Stimulated activated CD4-positive, alpha-beta T cell treated with anti-CD3 and anti-CD28 coated beads, Interleukin-2, amount 100 ng/mL, for 4 hours (primary cell): Measurements from ENCODE around the gene CROCC2.

ENCODE experiments used
- DNase-seq: peaks from one replicate; pipeline ENCODE4 v3.0.0-alpha.2; 2020; ENCODE audit warnings: low read depth

Gene CROCC2

DNA sequence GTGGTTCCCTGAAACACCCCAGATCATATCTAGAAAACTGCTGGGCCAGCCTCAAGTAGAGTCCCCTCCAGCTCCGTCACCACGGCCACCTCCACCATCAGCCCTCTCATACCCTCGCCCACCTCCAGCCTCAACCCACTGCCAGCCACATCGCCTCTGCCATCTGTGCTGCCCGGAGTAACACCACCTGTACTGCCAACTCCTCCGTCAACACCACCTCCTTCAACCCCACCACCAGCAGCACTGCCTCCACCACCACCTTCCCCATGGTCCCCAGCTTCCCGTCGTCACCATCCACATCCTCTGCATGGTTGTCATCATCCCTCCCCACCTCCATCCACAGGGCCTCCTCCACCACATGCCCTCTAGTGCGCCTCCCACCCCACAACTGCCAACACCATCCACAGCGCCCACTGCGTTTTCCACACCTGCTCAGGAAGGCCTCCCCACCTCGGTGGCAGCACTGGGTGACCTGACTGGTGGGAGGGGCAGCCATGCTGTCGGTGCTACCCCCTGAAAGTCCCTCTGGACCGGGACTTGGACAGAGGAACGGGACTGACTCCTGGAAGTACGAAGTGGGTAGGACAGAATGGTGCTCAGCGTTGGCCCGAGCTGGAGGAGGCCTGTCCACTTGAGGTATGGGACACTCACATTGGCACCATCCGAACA lies 93.9 kb downstream of the CROCC2 start:
- DNase-seq, result no peak

DNA sequence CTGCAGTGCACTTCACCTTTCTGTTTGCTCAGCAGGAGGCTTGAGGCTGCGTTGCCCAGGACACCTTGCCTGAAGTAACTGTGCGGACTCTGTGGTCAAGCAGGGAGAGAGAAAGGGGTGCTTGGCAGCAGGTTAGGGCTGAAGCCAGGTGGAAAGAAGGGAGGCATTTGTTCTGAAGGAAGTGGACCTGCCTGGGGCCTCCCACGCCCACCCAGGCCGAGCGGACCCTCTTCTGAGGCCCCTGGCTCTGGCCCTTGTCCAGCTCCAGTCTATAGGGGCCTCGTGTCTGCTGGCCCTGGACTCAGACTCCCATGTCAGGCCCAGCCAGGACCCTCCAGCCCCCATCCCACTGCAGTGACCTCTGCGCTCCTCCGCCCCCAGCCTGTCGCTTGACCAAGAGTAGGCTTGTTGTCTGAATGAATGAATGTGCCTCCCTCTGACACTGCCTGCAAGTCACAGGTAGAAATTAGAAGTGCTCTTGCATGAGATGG lies 94.7 kb downstream of the CROCC2 start:
- no peak for DNase-seq

DNA sequence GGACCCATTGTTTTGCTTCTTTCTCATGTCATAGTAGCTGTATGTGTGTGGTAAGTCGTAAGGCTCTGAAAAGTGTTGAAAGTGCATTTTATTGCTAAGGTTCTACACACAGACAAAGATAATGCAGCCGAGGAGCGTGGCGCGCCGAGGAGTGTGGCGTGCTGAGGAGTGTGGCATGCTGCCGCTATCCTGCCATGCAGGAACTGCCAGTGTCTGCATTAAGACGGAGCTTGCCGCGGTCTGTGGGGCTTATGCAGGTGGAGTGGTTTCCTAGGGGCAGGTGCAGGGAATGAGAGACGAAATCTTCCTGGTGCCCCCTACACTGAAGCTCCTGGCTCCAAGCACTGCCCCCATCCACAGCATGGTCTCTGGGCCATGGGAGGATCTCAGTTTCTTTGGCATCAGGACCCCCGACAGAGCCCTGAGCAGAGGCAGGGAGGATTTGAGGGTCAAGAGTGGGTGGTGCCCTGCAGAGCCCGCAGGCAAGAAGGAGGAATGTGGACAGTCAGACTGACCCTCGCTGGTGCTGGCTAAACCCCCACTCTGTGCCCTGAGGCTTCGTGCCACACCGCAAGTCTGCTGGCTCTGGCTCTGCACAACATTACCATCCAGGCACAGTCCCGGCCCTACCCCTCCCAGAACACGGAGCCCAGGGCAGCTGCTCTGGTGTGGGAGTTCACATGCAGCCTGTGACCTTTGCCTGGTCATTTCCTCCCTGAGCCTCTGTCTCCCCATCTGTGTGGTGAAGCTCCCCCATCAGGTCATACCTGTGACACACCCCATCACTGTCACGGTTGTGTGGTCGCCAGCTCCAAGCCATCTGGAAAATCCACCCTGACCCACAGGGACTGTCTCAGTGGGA lies 95.5 kb downstream of the CROCC2 start:
- no peak for DNase-seq

DNA sequence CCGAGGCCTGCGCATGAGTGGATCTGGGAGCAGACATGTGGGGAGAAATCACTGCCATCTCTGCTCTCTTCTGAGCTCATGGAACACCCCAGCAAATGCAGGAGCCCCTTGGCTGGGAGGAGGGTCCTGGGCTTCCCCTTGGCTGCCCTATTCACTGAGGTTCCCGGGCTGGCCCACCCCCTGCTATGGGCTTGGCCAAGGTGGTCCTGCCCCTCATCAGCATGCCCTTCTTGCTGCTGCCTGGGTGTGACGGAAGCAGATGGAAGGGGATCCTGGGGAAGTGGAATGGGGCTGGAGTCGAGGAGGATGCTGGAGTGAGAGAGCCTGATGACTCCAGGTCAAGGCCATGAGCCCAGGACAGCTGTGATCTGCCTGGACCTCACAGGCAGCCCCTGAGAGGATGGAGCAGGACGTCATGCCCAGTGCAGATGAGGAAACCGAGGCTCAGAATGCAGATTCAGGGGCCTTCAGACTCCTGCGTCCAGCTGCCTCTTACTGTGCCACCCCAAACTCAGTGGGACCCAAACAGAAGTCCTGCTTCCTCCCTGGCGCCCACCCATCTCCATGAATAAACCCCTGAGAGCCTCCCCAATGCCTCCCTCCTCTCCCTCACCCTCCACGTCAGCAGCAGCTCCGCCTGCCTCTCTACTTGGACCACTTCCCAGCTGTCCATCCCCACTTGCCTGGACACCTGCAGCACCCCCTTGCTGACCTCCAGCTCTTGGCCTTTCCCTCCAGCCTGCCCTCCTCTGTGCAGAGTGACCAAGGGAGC lies 96.3 kb downstream of the CROCC2 start:
- no peak for DNase-seq

DNA sequence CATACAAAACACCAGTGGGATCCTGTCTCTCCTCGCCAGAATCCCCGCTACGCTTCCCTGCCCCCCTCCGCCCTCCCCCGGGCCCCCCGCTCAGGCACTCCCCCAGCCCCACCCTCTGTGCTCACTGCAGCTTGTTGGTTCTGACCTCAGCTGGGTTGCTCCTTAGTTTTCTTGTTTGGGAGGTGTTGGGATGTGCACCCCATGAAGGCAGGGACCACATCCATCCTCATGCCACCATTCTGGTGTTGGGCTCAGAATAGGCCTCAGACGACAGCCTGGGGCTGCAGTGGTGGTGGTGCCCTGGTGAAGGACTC lies 96.9 kb downstream of the CROCC2 start:
- DNase-seq, result no peak

DNA sequence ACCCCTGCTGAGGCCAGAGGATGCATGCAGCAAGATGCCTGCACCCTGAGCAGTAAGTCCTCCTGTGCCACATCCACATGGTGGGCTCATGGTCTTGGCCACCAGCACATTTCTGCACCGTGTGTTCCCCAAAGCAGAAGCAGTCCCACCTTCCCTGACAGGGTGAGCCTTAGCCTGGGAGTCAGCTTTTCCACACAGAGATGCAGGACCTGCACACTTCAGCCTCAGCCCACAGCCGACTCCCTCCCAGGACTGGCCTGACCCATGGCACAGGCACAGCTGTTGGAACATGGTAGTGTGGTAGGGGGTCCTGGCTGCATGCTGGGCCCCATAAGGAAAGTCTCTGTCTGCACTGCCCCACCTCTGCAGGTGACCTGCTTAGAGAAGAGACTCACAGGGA lies 97.2 kb downstream of the CROCC2 start:
- no peak for DNase-seq

DNA sequence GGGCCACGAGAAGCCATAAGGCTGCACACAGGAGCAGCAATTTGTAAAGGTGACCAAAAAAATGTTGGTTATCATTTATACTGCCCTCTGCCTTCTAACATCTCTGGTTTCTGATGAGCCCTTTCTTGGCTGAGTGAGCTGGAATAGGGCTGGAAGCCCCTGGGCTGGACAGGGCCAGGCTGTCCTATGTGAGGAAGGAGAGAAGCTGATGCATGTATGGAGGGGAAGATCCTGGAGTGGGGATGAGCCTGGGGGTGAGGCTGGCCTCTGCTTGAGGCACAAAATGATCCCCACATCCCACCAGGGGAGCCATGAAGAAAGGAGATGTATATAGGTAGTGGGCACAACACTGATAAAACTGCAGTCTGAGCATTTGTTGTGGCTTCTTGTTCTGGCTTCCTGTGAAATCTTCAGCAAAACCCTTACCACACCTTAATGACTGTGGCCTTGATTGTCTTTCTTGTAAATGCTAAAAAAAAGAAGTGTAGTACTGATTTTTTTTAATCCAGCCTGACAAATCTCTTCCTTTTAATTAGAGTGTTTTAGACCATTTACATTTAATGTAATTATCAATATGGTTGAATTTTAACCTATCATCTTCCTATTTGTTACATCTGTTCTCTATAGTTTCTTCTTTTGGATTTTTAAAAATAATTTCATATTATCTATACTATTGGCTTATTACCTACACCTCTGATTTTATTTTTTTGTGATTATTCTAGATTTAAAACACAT lies 97.9 kb downstream of the CROCC2 start:
- DNase-seq, result no peak

DNA sequence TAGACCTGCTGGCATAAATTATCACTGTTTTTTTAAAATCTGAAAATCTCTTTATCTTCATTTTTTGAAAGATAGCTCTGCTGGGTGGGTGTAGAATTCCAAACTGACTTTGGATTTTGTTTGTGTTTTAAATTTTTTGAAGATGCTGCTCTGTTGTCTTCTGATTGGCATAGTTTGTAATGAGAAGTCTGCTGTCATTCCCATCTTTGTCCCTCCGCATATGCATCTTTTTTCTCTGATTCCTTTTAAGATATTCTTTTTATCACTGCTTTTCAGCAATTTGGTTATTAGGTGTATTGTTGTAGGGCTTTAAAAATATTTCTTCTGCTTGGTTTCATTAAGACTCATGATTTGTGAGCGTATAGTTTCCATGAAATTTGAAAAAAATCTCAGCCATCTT lies 99.4 kb downstream of the CROCC2 start:
- DNase-seq, result no peak

DNA sequence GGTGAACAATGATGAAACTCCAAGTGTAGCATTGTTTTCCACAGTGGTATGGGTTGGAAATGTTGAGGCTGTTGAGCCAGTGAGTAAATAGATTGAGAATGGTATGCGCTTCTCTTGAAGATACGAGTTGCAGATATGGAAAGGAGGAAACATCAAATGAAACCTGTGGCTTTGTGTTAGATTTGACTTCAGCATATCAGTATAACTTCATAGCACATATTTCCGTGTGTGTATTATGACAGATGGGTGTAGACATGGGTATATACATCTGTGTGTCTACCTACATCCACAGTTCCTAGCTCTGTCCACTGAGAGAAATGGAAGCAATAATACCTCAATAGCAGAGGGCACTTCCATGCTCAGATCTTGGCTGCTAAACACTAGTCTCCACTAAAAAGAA lies 100.3 kb downstream of the CROCC2 start:
- no peak for DNase-seq

DNA sequence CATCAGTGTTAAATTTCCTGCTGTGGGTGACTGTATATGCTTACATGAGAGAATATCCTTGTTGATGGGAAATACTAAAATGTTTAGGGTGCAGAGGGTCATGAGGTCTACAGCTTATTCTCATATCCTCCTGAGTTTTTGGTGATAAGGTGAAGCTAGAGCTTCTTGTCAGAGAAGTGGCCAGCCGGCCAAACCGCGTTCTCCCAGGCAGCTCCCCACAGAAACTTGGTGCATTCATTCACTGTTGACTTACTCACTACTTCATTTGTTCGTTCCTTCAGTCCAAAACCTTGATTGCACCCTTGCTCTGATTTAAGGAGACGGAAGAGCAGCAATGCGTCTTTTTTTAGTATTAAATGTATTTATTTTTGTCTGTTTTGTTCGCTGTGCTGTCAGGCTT lies 101.0 kb downstream of the CROCC2 start:
- no peak for DNase-seq

DNA sequence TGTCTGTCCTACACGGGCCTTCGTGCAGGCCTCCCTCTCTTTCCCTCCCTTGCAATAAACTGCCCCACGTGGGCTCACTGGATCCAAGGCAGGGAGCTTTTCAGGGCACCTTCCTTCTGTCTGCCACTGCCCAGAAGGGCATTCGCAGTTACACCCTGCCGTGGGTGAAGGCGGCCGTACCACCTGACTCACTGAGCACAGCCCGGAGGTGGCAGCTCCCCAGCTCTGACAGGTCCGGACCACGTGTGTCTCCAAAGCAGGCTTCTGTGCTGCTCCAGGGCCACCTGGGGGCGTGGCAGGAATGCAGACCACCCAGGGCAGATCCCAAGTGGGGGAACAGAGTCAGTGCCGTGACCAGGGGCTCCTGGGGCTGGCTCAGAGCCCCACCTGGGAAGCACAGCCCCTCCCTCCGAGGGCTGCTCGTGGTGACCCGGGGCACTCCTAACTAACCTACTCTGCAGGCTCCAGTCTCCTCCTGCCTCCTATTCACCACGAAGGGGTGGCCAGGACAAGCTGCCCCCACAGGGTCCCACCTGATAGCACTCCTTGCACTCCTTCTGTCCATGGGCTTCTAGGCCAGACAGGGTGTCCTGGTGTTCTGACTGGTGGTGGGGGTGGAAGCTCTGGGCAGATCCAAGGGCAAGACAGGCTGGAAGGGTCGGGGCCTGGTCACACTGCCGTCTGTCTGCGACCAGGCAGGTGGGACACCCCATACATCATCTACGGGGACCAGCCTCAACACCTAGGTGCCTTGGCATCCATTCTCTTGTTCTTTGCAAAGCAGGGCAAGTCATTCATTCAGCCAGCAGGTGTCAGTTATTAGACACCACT lies 102.0 kb downstream of the CROCC2 start:
- no peak for DNase-seq

DNA sequence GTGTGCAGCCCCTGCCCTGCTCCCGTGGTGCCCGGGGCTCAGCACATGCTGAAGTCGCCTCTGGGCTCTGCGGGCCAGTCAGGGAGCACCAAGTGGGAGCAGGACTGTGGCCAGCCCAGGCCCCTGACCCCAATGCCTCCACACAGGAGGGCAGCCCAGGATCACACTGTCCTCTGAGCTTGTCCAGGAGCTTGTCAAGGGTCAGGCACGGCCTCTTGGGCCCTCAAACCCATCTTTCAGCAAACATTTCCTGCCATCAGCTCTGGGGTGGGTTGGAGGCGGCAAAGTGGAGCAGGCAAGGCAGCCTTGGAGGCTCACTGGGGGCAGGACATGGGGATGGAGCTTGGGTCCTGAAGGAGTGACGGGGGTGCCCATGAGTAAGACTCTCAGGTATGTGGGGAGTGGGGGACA lies 102.6 kb downstream of the CROCC2 start:
- DNase-seq, result no peak

DNA sequence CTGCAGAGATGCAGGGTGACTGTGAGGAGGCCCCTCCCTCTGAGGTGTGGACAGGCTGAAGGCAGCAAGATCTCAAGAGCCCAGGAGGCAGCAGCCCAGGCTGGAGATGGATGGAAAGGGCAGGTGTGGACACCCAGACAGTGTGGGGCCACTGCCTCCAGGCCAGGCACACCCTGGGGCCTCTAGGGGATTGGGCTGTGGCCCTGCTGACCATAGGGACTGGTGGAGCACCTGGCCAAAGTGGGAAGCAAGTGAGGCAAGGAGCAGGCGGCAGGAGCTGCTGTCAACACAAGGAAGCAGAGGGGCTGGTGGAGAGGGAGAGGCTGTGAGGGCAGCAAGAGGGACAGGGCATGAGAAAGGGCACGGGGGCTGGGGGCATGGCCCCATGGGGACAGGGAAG lies 103.1 kb downstream of the CROCC2 start:
- no peak for DNase-seq

DNA sequence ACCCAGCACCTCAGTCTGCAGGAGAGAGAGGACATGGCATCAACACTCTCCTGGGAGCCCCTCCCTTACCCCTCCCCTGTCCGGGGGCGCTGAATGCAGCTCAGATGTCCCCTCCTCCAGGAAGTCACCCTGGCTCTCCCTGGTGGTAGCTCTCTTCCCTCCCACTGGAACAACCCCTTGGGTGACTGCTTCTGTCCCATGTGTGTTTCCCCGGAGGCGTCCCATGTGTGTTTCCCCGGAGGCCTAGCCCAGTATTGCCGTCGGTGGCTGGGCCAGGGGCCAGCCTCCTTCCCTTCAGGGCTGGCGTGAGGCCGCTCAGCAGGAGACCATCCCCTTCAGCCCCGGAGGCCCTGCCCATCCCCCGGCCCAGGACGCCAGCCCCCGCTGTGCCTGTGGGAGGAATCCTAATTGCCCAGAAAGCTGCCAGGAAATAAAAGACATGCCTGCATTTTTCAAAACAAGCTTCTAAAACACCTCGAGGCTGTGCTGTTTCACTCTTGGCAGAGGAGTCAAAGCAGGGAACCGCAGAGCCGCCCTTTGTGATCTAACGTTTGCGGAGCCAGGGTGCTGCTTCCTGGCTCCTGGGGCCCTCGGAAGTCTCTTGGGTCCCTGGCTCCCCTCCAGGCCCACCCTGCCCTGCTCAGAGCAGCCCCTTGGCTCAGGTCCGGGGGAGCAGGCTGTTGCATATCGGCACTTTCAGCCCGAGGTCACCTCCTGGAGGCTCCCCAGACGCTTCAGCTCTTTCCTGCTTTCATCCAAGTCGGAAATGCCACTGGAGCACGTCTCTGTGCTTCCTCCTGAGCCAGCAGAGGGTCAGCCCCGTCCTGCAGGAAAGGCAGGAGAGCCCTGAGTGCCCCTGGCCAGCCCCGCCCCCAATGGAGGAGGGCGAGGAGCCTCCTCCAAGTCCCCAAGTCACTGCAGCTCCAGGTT lies 103.7 kb downstream of the CROCC2 start:
- DNase-seq, result no peak

DNA sequence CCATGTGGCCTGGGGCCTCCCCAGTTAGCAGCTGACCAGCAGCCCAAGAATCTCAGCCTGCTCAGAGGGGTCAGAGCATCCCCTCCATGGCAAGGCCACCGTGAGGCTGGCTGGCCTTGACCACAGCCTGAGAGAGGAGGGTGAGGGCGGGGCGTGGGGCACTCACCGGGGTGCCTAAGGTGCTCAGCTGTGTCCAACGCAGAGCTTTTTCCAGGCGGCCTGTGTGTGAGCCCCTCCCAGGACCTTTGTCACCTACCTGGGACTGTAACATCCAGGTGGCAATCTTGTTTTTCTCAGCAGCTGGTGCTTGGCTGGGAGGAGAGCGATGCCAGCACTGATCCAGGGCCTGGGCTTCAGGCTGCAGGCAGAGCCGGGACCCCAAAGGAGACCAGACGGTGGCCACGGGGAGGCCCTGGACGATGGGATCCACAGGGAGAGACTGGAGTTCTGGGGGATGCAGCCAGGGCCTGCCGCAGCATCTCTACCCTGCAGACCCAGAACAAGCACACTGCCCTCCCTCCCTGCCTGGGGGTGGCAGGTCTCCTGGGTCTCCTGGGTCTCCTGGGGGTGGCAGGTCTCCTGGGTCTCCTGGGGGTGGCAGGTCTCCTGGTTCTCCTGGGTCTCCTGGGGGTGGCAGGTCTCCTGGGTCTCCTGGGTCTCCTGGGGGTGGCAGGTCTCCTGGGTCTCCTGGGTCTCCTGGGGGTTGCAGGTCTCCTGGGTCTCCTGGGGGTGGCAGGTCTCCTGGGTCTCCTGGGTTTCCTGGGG lies 104.6 kb downstream of the CROCC2 start:
- DNase-seq, result no peak

DNA sequence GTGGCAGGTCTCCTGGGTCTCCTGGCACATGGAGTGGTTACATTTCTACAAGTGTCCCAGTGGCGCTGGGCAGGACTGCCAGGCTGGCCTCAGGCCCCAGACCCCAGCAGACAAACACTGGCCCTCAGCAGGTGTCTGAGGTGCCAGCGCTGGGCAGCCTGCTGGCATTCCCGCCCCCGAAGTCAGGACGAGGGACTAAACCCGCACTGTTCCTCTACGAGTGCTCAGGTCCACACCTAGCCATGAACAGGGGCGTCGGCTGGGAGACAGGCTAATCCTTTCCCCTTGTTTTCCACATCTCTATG lies 105.1 kb downstream of the CROCC2 start:
- DNase-seq, result no peak

DNA sequence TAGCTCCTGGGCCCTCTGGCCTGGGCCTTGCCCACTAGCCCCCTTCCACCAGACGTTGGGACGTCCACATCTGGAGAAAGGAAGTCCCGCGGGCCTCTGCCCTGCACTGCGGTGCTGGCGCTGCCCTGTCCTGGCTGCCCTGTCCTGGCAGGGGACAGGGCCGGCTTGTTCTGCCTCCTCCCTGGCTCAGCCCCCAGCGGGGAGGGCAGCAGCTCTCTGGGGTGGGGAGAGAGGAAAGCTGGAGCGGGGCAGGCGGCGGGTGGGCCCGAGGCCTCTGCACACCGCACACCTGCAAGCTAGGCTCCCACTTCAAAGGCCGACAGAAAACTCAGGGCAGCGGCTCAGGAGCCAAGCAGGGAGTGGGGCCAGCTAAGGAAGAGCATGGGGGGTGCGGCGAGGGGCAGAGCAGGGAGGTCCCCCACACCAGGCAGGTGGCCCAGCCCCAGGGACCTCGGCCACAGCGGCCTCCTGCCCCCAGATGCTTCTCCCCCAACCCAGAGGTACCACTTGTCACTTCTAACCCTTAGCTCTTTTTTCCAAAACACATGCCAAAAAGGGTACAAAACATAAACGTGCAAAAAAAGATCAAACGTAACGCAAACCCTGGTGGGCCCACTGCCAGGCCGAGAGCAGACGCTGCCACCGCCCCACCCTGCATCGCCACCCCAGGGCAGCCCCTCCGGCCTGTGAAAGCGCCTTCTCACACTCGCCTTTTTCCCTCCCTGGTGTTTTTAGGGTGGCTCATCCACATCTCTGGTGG lies 105.8 kb downstream of the CROCC2 start:
- no peak for DNase-seq

DNA sequence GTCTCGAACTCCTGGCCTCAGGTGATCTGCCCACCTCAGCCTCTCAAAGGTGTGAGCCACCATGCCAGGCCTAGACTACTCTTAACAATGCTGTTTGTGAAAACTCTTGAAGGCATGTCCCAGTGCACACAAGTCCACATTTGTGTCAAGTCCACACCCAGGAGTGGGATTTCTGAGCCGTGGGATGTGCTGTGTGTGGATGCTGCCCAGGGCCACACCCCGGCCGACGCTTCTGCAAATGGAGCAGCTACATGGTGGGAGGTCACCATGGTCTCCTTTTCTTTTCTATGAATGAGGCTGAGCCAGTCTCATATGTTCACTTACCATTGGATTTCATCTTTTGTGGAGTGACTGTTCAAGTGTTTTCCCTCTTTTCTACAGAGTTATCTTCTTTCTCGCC lies 108.1 kb downstream of the CROCC2 start:
- no peak for DNase-seq

DNA sequence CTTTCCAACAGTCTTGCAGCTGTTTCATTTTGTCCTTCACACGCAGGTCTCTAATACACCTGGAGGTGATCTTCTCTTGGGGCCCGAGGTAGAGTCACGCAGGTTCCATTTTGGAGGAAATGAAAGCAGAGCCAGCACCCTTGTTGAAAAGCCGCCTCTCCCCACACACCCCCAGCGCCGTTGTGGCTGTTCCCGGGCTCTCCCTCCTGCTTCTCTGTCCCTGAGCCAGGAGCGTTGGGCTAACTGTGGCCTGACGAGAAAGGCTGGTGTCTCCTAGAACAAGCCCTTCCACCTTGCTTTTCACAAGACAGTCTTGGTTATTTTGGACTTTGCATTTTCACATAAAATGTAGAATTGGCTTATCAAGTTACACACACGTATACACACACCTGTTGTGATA lies 108.6 kb downstream of the CROCC2 start:
- DNase-seq, result no peak
